GM10248 (cell line): ENCODE results near the gene SPTBN1.
"Not testable (repeated sequence)": the region's sequence is repeated elsewhere in the genome, so short reads cannot be mapped to it uniquely, and the experiment has no call there.

Experiments
- CTCF ChIA-PET: fragments of 300-600 bp; sonication (Branson Sonifier 250); formaldehyde crosslinking; extraction: SDS; loops from one replicate; lab custom pipeline; 2021; ENCODE audit warnings: antibody characterized with exemption; lab: Yijun Ruan, JAX
- POLR2A ChIA-PET: fragments of 350-650 bp; sonication (Branson Sonifier 250); formaldehyde crosslinking; extraction: SDS; loops from one replicate; lab custom pipeline; 2020; ENCODE audit warnings: antibody characterized with exemption; lab: Yijun Ruan, JAX
- DNase-seq: peaks from one replicate; pipeline ENCODE4 v3.0.0; 2012; ENCODE audit errors: extremely low spot score
- CTCF ChIP-seq: IDR thresholded peaks from 2 replicates; pipeline ENCODE4 v1.5.1; 2012; ENCODE audit warnings: mild to moderate bottlenecking, low read depth; ENCODE audit errors: extremely low read depth, missing control alignments, control extremely low read depth

The SPTBN1 gene

GRCh38 chr2:54514822-54515569 lies 58.9 kb downstream of the SPTBN1 start:
- TF ChIP-seq CTCF: no peak
- CTCF ChIA-PET: interaction anchor here (1.5 kb wide), 1 partner anchor 9 kb away, joined by 3 read pairs; no protein-coding TSS in a partner anchor
- POLR2A ChIA-PET: no interaction called here
- no peak for DNase-seq

- CTCF ChIA-PET: interaction anchor here (1.0 to 2.1 kb wide), 4 partner anchors 12 to 192 kb away, joined by 3 to 6 read pairs (median 4); no protein-coding TSS in a partner anchor
- POLR2A ChIA-PET: no interaction called here
- DNase-seq: no peak
- no peak for TF ChIP-seq CTCF
Observed at GRCh38 chr2:54516842-54517241, 60.7 kb downstream of the SPTBN1 start.

GRCh38 chr2:54518016-54518415 lies 61.9 kb downstream of the SPTBN1 start:
- DNase-seq, POLR2A ChIA-PET: not testable (repeated sequence)
- CTCF ChIA-PET: interaction anchor here (2.1 kb wide), 1 partner anchor 15 kb away, joined by 6 read pairs; no protein-coding TSS in a partner anchor

GRCh38 chr2:54518430-54518829 lies 62.3 kb downstream of the SPTBN1 start:
- CTCF ChIA-PET: interaction anchor here (2.1 kb wide), 1 partner anchor 16 kb away, joined by 6 read pairs; no protein-coding TSS in a partner anchor
- POLR2A ChIA-PET: no interaction called here
- no peak for DNase-seq
- no peak for TF ChIP-seq CTCF

- ChIA-PET CTCF (interaction anchor here (3.1 to 10.4 kb wide), 2 partner anchors 11 to 184 kb away, joined by 15 to 113 read pairs; no protein-coding TSS in a partner anchor), POLR2A (interaction anchor here (0.5 kb wide), 1 partner anchor 40 kb away, joined by 4 read pairs; no protein-coding TSS in a partner anchor)
- DNase-seq: no peak
- TF ChIP-seq CTCF: no peak
Observed at GRCh38 chr2:54519841-54520459, 63.8 kb downstream of the SPTBN1 start.

GRCh38 chr2:54520687-54521086 lies 64.6 kb downstream of the SPTBN1 start:
- no peak for TF ChIP-seq CTCF
- no peak for DNase-seq
- POLR2A ChIA-PET: no interaction called here
- CTCF ChIA-PET: interaction anchor here (1.4 to 10.4 kb wide), 3 partner anchors 10 to 183 kb away, joined by 3 to 113 read pairs (median 15); no protein-coding TSS in a partner anchor
